ENCODE measurements around the gene RGS11. TPM values are rescaled to one million over a fixed set of nuclear protein-coding genes. Genes with fewer than 3 reads are reported as not detected.

RGS11 gene
- total RNA-seq, 1 donor from 2014 or later: 5.4 TPM

DNA sequence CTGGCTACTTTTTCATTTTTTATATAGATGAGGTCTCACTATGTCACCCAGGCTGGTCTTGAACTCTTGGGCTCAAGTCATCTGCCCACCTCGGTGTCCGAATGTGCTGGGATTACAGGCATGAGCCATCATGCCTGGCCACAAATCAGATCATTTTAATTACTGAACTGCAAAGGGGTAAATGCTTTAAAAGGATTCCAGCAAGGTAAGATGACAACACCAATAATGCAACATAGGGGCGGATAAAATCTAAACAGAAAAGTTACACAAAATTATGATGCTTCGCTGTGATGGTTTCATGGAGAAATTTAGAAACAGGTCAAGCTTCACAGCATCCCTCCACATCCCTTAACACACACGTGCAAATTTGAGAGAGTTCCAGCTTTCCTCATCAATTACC lies 44.5 kb upstream of the RGS11 start:
- H3K27me3 ChIP-seq: no peaks in the 10 kb centered on the region
- H3K9me3 ChIP-seq: no peaks in the 10 kb centered on the region
- intact Hi-C loops (cut with DNase I): no loop called here
- peaks cover 0 to 2% of the 10 kb centered on the region in 2 donors for H3K36me3 ChIP-seq
- no peak overlapping the region for H3K4me3 ChIP-seq
- H3K27ac ChIP-seq: no peak overlapping the region
- peaks cover 17% of the 10 kb centered on the region for H3K4me1 ChIP-seq
- TF ChIP-seq, protein P1, sequence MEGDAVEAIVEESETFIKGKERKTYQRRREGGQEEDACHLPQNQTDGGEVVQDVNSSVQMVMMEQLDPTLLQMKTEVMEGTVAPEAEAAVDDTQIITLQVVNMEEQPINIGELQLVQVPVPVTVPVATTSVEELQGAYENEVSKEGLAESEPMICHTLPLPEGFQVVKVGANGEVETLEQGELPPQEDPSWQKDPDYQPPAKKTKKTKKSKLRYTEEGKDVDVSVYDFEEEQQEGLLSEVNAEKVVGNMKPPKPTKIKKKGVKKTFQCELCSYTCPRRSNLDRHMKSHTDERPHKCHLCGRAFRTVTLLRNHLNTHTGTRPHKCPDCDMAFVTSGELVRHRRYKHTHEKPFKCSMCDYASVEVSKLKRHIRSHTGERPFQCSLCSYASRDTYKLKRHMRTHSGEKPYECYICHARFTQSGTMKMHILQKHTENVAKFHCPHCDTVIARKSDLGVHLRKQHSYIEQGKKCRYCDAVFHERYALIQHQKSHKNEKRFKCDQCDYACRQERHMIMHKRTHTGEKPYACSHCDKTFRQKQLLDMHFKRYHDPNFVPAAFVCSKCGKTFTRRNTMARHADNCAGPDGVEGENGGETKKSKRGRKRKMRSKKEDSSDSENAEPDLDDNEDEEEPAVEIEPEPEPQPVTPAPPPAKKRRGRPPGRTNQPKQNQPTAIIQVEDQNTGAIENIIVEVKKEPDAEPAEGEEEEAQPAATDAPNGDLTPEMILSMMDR (IDR thresholded peaks at IDR 0.05): no peak
- TF ChIP-seq POLR2A (IDR thresholded peaks at IDR 0.05) (no peak), POLR2AphosphoS5 (IDR thresholded peaks at IDR 0.05; ENCODE audit: insufficient read depth in 1 of 2, low read depth in 1 of 2) (no peak)
- no peak for DNase-seq (ENCODE audit: extremely low spot score in 2 of 2)

DNA sequence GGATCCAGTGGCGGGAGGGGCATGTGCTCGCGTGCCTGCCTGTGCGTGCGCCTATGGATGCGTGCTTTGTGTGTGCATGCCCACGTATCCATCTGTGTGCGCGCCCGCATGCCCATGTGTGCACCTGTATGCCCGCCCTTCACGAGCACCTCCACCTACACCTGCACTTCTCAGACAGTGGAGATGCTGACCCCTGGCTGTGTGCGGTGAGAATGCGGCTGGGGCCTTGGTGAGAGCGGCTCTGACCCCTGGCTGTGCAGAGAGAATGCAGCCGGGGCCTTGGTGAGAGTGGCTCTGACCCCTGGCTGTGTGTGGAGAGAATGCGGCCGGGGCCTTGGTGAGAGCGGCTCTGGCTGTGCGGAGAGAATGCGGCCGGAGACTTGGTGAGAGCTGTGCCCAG lies 42.9 kb upstream of the RGS11 start:
- DNase-seq (ENCODE audit: extremely low spot score in 2 of 2): no peak
- intact Hi-C loops (cut with DNase I): no loop called here
- peaks cover 0 to 11% of the 10 kb centered on the region in 2 donors for H3K36me3 ChIP-seq
- H3K4me1 ChIP-seq: peaks cover 2% of the 10 kb centered on the region
- H3K9me3 ChIP-seq: no peaks in the 10 kb centered on the region
- no peak overlapping the region for H3K4me3 ChIP-seq
- no peaks in the 10 kb centered on the region for H3K27me3 ChIP-seq
- H3K27ac ChIP-seq: no peak overlapping the region
- no peak for TF ChIP-seq POLR2AphosphoS5 (IDR thresholded peaks at IDR 0.05; ENCODE audit: insufficient read depth in 1 of 2, low read depth in 1 of 2)
- TF ChIP-seq, protein P1 (IDR thresholded peaks at IDR 0.05): no peak
- no peak for TF ChIP-seq POLR2A (IDR thresholded peaks at IDR 0.05)

- peaks cover 0 to 15% of the 10 kb centered on the region in 2 donors for H3K36me3 ChIP-seq
- no peaks in the 10 kb centered on the region for H3K4me1 ChIP-seq
- TF ChIP-seq POLR2AphosphoS5 (IDR thresholded peaks at IDR 0.05; ENCODE audit: insufficient read depth in 1 of 2, low read depth in 1 of 2) (no peak), POLR2A (IDR thresholded peaks at IDR 0.05) (no peak)
- TF ChIP-seq, protein P1 (IDR thresholded peaks at IDR 0.05): no peak
- H3K4me3 ChIP-seq: no peak overlapping the region
- intact Hi-C loops (cut with DNase I): no loop called here
- no peak overlapping the region for H3K27ac ChIP-seq
- no peaks in the 10 kb centered on the region for H3K27me3 ChIP-seq
- no peak for DNase-seq (ENCODE audit: extremely low spot score in 2 of 2)
- H3K9me3 ChIP-seq: no peaks in the 10 kb centered on the region
Observed at GRCh38 chr16:317583-317982, 41.8 kb upstream of the RGS11 start.

- Histone ChIP-seq H3K4me3 (no peak overlapping the region), H3K9me3 (no peaks in the 10 kb centered on the region), H3K27ac (no peak overlapping the region), H3K36me3 (peaks cover 0 to 22% of the 10 kb centered on the region in 2 donors), H3K4me1 (no peaks in the 10 kb centered on the region), H3K27me3 (no peaks in the 10 kb centered on the region)
- TF ChIP-seq POLR2A (IDR thresholded peaks at IDR 0.05): no peak
- TF ChIP-seq POLR2AphosphoS5 (IDR thresholded peaks at IDR 0.05; ENCODE audit: insufficient read depth in 1 of 2, low read depth in 1 of 2): no peak
- TF ChIP-seq, protein P1 (IDR thresholded peaks at IDR 0.05): no peak
- DNase-seq (ENCODE audit: extremely low spot score in 2 of 2): no peak
- intact Hi-C loops (cut with DNase I): no loop called here
Observed at GRCh38 chr16:316741-317464, 41.2 kb upstream of the RGS11 start.

DNA sequence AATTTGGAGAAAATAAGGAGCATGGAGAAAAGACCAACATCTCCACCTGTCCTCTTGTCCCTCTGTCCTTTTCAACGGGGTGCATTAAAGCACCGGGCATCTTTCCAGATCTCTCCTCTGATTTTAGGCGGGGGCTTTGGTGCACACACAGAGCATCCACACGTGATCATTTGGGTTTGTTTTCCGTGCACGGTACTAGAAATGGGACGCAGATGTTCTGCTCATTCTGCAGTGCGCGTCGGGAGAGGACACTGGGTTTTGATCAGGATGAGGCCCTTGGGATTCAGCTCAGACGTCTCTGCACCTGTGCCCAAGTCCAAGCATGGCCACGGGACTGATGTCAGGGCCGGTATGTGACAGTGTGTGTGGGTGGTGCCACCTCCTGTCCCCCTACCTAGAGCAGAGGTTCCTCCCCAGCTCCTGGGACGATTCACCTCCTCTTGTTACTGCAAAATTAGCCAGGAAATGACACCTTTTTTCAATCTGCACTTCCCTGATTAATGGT lies 39.1 kb upstream of the RGS11 start:
- DNase-seq (ENCODE audit: extremely low spot score in 2 of 2): no peak
- intact Hi-C loops (cut with DNase I): no loop called here
- H3K36me3 ChIP-seq: peaks cover 0 to 27% of the 10 kb centered on the region in 2 donors

More for the DNA sequence above, 39.1 kb upstream of the RGS11 start:
- H3K9me3 ChIP-seq: no peaks in the 10 kb centered on the region
- no peaks in the 10 kb centered on the region for H3K27me3 ChIP-seq
- no peaks in the 10 kb centered on the region for H3K4me1 ChIP-seq
- H3K27ac ChIP-seq: no peak overlapping the region
- TF ChIP-seq POLR2A (IDR thresholded peaks at IDR 0.05): no peak
- TF ChIP-seq POLR2AphosphoS5 (IDR thresholded peaks at IDR 0.05; ENCODE audit: insufficient read depth in 1 of 2, low read depth in 1 of 2): no peak
- TF ChIP-seq, protein P1 (IDR thresholded peaks at IDR 0.05): no peak
- H3K4me3 ChIP-seq: no peak overlapping the region

All from vagina (tissue), 2 donors.